ENCODE measurements around the gene FBXO10. TPM values are rescaled to one million over a fixed set of nuclear protein-coding genes. Genes with fewer than 3 reads are reported as not detected.

The FBXO10 gene
- total and polyA plus RNA-seq, 10 of the 15 experiments (the other 5 are each of a cell fraction or from before 2014, with no cell fraction given): 1.6 to 17.2 (median 9.6) TPM

DNA sequence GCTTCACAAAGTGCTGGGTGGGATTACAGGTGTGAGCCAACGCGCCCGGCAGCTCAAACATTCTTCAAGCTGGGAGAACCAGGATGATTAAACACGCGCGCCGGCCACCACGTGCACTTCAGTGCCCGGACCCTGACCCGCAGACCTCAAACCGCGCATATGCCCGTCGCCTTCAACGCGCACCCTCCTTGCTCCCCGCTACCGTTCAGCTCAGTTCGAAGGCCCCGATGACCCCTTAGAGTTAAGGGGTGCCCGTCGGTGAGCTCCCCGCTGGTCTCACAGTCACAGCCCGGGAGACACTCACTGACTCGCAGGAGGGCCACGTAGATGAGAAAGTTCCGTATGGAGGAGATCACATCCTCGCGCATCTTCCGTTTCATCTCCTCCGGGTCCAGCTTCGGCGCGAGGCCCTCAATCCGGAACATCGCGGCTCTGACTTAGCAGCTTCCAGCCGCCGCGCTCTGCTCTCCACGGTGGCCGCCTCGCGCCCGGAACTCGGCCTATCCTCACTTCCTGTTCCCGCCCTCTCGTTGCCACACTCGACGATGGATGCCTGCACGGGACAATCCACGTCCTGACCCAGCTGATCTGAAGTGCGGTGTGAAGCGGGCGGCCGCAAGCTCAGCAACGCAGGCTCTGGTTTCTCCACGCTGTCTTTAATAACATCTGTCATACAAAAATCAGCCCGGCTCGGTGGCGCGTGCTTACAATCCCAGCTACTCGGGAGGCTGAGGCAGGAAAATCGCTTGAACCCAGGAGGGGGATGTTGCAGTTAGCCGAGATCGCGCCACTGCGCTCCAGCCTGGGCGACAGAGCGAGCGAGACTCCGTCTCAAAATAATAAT lies 16.1 kb upstream of the FBXO10 start, which contains the start of gene TOMM5 (continued):
- TF ChIP-seq, protein P1, sequence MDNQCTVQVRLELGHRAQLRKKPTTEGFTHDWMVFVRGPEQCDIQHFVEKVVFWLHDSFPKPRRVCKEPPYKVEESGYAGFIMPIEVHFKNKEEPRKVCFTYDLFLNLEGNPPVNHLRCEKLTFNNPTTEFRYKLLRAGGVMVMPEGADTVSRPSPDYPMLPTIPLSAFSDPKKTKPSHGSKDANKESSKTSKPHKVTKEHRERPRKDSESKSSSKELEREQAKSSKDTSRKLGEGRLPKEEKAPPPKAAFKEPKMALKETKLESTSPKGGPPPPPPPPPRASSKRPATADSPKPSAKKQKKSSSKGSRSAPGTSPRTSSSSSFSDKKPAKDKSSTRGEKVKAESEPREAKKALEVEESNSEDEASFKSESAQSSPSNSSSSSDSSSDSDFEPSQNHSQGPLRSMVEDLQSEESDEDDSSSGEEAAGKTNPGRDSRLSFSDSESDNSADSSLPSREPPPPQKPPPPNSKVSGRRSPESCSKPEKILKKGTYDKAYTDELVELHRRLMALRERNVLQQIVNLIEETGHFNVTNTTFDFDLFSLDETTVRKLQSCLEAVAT (IDR thresholded peaks at IDR 0.05): peak; percentile 81
- TF ChIP-seq, protein P2, sequence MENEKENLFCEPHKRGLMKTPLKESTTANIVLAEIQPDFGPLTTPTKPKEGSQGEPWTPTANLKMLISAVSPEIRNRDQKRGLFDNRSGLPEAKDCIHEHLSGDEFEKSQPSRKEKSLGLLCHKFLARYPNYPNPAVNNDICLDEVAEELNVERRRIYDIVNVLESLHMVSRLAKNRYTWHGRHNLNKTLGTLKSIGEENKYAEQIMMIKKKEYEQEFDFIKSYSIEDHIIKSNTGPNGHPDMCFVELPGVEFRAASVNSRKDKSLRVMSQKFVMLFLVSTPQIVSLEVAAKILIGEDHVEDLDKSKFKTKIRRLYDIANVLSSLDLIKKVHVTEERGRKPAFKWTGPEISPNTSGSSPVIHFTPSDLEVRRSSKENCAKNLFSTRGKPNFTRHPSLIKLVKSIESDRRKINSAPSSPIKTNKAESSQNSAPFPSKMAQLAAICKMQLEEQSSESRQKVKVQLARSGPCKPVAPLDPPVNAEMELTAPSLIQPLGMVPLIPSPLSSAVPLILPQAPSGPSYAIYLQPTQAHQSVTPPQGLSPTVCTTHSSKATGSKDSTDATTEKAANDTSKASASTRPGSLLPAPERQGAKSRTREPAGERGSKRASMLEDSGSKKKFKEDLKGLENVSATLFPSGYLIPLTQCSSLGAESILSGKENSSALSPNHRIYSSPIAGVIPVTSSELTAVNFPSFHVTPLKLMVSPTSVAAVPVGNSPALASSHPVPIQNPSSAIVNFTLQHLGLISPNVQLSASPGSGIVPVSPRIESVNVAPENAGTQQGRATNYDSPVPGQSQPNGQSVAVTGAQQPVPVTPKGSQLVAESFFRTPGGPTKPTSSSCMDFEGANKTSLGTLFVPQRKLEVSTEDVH (IDR thresholded peaks at IDR 0.05; ENCODE audit: low read depth, partially characterized antibody): peak; percentile 47
- TF ChIP-seq, protein P3, sequence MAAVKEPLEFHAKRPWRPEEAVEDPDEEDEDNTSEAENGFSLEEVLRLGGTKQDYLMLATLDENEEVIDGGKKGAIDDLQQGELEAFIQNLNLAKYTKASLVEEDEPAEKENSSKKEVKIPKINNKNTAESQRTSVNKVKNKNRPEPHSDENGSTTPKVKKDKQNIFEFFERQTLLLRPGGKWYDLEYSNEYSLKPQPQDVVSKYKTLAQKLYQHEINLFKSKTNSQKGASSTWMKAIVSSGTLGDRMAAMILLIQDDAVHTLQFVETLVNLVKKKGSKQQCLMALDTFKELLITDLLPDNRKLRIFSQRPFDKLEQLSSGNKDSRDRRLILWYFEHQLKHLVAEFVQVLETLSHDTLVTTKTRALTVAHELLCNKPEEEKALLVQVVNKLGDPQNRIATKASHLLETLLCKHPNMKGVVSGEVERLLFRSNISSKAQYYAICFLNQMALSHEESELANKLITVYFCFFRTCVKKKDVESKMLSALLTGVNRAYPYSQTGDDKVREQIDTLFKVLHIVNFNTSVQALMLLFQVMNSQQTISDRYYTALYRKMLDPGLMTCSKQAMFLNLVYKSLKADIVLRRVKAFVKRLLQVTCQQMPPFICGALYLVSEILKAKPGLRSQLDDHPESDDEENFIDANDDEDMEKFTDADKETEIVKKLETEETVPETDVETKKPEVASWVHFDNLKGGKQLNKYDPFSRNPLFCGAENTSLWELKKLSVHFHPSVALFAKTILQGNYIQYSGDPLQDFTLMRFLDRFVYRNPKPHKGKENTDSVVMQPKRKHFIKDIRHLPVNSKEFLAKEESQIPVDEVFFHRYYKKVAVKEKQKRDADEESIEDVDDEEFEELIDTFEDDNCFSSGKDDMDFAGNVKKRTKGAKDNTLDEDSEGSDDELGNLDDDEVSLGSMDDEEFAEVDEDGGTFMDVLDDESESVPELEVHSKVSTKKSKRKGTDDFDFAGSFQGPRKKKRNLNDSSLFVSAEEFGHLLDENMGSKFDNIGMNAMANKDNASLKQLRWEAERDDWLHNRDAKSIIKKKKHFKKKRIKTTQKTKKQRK (IDR thresholded peaks at IDR 0.05; ENCODE audit: low read depth, low read length): no peak
- TF ChIP-seq NFXL1 (IDR thresholded peaks at IDR 0.05; ENCODE audit: borderline replicate concordance) (no peak), IKZF1 (conservative IDR thresholded peaks at IDR 0.05) (peak; percentile 78), RAD51 (IDR thresholded peaks at IDR 0.05) (0 out of 2 replicates have a peak, but pooled peaks have one; percentile 39), YY1 (IDR thresholded peaks at IDR 0.05; ENCODE audit: low read depth, low read length) (peak; percentile 85), SUZ12 (IDR thresholded peaks at IDR 0.05; ENCODE audit: unreplicated experiment) (no peak), MTA2 (IDR thresholded peaks at IDR 0.05; ENCODE audit: low read depth) (no peak), NFYA (IDR thresholded peaks at IDR 0.05; ENCODE audit: borderline replicate concordance, low read depth, low read length) (no peak), SREBF1 (IDR thresholded peaks at IDR 0.05; ENCODE audit: low read length) (no peak), RUNX3 (IDR thresholded peaks at IDR 0.05; ENCODE audit: low read length) (peak; percentile 80), SP1 (IDR thresholded peaks at IDR 0.05; ENCODE audit: low read depth, low read length) (peak; percentile 47), SREBF2 (IDR thresholded peaks at IDR 0.05; ENCODE audit: low read length) (no peak), HCFC1 (IDR thresholded peaks at IDR 0.05; ENCODE audit: low read length) (peak; percentile 76), CBX5 (IDR thresholded peaks at IDR 0.05; ENCODE audit: low read depth) (peak; percentile 70; the same call in 1 of the 2 replicates), POLR2A (IDR thresholded peaks at IDR 0.05; ENCODE audit: low read depth, low read length) (peak; percentile 99), RELA (IDR thresholded peaks at IDR 0.05; ENCODE audit: borderline replicate concordance, partially characterized antibody) (peak; percentile 60), ETV6 (conservative IDR thresholded peaks at IDR 0.05 in 1 of 2, IDR thresholded peaks at IDR 0.05 in 1 of 2; ENCODE audit: borderline replicate concordance in 1 of 2, low read depth in 1 of 2) (no peak), JUND (IDR thresholded peaks at IDR 0.05; ENCODE audit: low read depth, low read length) (no peak), BMI1 (IDR thresholded peaks at IDR 0.05; ENCODE audit: borderline replicate concordance) (no peak)
- TF ChIP-seq, protein P4, sequence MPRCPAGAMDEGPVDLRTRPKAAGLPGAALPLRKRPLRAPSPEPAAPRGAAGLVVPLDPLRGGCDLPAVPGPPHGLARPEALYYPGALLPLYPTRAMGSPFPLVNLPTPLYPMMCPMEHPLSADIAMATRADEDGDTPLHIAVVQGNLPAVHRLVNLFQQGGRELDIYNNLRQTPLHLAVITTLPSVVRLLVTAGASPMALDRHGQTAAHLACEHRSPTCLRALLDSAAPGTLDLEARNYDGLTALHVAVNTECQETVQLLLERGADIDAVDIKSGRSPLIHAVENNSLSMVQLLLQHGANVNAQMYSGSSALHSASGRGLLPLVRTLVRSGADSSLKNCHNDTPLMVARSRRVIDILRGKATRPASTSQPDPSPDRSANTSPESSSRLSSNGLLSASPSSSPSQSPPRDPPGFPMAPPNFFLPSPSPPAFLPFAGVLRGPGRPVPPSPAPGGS (IDR thresholded peaks at IDR 0.05; ENCODE audit: borderline replicate concordance, insufficient read depth, low read depth, low read length, poor library complexity, severe bottlenecking): no peak
